GM04503 (cell line): Measurements from ENCODE around the gene TP53AIP1.
"Not testable (repeated sequence)": the region's sequence is repeated elsewhere in the genome, so short reads cannot be mapped to it uniquely, and the experiment has no call there.

Experiments used
- DNase-seq: peaks from one replicate; pipeline ENCODE4 v3.0.0-alpha.2; 2012; ENCODE audit warnings: low read depth

TP53AIP1 gene

DNA sequence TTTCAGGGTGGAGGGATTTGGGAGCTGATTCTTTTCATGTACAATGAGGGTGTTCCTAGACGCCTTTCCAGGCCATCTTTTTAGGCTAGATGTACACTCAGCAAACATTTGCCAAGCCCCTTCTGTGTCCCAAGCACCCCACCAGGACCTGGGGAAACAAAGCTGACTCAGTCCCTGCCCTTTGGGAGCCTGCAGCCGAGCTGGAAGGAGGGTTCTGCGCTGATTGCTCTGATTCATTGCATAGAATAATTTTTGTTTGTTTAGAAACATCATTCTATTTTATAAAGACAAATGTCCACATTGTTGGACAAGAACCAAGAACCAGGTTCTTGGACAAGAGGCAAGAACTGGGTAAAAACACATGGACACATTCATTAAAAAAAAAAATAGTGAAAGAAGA, 16.7 kb downstream of the TP53AIP1 start:
- DNase-seq, result no peak

DNA sequence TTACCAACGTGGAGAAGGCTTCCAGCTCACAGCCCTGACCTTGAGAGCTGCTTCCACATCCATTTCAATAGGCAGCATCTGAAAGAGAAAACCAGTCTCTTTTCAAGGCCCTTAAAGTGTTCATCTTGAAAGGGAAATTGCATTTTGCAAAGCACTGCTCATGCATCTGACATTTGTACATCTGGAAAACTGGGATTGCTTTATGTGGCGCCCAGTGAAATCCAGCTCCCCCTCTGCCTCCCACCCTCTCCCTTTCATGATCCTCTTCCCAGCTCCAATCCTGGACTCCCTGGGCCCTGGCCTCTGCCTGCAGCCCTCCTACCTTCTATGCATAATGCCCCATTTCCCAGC, 17.4 kb downstream of the TP53AIP1 start:
- DNase-seq, result no peak

DNA sequence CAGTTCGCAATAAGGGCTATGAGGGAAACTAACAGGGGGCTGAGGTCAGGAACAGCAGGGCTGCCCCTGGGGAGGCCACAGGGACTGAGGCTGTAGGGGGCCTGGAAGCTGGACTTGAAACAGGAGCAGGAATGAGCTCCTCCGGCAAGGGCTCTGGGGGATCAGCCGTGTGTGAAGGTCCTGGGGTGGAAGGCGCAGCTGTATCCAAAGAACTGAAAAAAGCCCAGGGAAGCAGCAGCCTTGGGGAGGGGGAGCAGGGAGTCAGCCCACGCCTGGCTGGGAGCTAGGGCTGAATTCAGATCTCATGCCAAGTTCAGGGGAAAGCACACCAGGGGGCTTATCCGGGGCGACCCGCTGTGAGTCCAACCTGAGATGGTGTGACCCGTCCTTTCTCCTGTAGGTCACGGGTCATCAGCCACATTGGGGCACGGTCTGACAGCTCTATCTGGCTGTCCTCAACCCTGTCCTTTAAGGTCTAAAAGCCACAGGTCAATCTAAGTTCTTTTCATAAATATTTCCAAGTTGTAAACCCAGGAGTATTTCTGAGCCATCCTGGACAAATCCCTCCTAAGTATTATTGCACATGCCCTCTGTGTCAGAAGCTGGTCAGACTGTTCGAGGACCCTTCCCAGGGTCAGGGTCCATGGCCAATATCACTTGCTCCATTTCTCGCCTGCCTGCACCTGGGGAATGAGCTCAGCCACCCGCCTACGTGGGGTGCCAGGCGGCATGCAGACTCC, 18.0 kb downstream of the TP53AIP1 start:
- DNase-seq, result no peak

DNA sequence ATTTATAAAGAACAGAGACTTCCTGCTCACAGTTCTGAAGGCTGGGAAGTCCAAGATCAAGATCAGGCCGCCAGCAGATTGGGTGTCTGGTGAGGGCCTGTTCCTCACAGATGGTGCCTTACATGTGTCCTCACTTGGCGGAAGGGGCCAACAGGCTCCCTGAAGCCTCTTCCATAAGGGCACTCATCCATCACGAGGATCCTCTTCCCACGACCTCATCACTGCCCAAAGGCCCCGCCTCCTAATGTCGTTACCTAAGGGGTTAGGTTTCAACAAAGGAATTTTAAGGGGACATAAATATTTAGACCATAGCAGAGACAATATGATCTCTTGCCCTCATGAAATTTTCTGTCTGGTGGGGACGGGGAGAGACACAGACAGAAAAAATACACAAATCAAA, 18.6 kb downstream of the TP53AIP1 start:
- DNase-seq, result no peak

DNA sequence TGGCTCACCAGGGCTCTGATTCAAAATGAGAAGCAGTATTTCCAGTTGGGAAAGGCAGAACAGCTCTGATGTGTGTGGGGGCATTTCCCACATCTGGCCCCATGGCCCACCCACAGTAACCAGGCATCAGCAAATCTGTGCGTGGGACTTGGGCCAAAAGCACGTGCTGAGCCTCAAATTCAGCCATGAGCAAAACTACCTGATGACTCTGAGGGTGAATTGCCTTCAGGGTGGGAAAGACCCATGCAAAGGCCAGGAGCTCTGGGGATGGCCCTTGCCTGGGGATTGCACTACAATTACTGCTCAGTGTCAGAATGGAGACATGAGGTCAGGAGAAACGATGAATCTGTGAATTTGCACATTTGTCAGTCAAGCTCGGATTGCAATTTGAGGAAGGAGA, 20.9 kb downstream of the TP53AIP1 start:
- no peak for DNase-seq

DNA sequence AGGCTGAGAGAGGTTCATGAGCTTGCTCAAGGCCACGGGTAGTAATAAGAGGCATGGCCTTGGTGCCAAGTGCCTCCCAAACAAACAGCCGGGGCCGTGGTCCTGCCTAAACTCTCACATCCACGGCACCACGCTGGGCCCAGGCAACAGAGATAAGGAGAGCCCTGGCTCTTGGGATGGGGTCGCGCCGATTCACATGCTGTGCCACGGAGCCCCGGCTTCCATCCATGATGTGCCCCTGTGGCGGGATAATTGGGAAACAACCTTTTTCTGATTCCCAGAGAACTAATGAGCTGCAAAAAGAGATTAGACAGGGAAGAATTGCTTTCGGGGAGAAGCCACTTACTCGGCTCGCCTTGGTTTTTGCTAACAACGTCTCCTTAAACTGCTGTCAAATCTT, 22.0 kb downstream of the TP53AIP1 start:
- no peak for DNase-seq

DNA sequence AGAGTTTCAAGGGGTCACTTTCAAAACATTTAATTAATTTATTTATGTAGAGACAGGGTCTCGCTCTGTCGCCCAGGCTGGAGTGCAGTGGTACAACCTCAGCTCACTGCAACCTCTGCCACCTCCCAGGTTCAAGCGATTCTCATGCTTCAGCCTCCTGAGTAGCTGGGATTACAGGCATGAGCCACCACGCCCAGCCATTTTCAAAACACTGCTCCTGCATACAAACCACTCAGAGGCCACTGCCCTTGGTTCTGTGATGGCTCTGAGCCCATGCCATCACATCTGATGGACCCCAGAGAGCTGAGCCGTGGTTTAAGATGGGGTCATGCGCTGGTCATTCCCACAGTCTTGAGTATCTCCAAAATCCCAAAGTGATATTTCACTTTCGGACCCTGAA, 23.0 kb downstream of the TP53AIP1 start:
- not testable (repeated sequence) for DNase-seq

DNA sequence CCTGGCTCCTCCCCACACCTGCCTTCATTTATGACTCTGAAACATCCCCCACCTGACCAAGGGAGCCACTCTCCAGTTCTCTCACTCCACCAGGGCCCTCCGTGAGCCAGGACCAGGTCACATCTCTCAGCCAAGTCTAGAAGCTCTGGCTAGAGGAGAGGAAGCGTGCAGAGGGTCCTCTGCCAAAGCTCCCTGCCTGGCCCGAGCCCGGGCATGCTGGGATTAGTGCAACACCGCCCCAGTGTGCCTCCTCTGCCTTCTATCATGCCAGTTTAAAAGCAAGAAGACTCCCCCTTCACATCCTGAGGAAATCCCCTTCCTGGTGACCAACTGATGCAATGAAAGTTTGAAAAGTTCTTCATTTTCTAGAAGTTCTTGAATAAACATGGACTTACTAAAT, 23.5 kb downstream of the TP53AIP1 start:
- no peak for DNase-seq

DNA sequence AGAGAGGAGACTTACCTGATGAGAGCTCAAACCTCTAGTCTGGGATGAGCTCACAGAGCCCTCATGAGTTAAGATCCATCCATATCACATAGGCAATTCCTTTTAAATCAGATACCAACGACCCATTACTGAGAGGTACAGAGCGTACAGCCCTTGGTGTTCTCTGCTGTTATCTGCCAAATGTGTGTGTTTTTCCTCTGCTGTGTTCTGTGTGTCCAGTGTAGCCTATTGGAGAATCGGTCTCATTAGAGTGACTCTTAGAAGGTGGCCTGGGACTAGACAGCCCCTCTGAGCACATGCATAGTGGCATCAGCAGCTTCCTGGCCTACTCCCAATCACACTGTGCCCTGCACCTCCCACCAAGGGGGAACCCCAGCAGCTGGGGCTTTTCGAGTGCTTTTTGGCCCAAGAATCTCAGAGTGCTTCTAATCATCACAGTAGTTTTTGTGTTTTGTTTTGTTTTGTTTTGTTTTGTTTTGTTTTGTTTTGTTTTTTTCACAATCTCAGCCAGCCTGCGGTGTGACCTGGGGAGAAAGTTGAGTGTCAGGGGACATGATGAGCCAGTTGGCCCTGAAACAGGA, 25.4 kb downstream of the TP53AIP1 start:
- no peak for DNase-seq

DNA sequence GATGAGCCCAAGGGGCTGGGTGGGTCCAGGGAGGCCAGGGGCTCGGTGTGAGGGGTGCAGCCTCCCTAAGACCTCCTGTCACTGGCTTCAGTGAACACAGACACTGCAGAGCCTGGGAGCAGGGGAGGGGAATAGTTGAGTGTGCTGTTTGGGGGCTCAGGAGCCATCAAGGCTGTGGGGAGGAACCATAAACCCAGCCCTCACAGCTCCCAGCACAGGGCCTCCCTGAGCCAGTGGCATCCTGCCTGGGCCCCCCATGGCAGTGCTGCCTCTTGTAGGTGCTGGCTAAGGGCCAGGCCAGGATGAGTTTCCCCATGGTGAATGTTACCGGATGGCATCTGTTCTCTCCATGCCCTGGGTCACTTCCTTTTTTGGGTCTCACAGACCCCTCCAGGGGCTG, 26.0 kb downstream of the TP53AIP1 start:
- DNase-seq, result no peak

DNA sequence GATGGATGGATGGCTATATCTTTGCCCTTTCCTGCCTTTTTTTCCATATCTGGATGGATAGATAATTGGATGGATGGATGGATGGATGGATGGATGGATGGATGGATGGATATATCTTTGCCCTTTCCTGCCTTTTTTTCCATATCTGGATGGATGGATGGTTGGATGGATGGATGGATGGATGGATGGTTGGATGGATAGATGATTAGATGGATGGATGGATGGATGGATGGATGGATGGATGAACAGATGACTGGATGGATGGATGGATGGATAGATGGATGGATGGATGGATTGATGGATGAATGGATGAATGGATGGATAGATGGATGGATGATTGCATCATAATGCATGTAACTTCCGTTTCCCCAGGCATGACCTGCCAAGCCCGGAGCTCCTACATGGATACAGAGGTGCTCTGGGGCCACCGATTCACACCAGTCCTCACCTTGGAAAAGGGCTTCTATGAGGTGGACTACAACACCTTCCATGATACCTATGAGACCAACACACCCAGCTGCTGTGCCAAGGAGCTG, 26.6 kb downstream of the TP53AIP1 start:
- DNase-seq, result no peak

DNA sequence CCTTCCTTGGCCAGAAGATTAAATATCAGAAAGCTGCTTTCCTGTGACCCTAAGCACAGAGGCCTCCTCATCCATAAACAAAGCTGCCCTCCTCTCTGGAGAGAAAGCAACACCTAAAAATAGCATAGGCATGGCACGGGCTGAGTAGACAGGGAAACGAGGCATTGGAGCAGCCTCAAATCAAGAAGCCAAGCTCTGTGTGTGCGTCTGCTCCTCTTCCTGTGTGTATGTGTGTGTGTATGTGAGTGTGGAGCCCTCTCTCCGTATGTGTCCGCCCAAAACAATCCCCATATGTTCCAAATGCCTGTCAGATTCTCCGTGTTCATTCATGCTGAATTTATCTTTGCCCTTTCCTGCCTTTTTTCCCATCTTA, 27.5 kb downstream of the TP53AIP1 start:
- no peak for DNase-seq

DNA sequence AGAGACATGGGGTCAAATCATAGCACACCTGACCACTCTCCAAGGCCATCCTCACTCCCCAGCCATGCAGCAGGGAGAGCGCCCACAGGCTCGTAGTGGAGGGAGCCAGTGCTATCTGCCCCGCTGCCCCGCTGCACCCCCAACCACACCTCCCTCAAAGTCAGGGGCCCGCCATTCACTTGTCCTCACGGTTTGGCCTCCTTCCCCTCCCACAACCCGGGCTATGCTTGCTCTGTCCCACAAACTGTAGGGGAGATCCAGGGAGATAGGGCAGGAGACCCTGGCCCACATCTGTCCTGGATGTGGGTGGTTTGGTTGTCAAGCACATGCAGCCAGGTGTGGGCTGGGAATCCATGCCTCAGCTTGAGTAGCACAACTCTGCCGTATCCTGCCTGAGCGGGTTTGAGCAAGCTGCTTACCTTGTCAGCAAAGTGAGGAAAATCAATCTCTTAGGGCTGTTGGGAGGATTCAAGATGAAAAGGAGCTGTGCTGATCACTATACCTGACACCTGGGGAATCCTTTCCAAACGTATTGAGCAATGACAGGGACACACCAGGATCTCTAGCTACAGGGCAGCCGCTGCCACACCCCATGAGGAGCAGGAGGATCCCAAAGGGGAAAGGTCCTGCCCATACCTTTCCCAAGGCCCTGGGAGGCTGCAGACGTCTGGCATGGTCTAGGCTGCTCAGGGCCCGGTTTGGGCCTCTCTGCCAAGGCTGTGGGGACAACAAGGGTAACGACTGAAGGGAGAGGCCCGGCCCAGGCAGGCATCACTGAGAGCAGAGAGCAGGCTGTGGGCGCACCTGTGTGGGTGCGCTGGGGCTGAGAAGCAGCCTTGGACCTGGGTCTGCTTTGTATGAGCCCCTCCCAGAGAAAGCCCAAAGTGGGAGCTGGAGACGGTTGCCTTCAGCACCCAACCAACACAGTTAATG, 28.2 kb downstream of the TP53AIP1 start:
- DNase-seq, result no peak

DNA sequence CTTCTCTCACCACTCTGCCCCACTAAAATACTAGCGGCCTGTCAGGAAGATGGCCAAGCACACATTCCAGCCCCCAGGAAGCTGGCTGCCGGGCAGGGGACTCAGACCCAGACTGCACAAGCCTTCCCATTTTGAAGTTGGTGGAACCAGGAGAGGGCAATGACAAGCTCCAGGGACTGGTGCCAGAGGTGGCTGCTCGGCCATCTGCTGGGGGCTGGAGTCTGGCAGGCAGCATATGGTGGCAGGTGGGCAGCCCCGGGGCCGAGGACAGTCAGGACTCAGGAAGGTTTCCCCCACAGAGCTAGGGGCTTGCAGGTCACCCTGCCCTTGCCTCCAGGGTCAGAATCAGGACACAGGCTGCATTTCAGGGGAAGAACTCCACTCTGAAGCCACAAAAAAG, 28.9 kb downstream of the TP53AIP1 start:
- no peak for DNase-seq

DNA sequence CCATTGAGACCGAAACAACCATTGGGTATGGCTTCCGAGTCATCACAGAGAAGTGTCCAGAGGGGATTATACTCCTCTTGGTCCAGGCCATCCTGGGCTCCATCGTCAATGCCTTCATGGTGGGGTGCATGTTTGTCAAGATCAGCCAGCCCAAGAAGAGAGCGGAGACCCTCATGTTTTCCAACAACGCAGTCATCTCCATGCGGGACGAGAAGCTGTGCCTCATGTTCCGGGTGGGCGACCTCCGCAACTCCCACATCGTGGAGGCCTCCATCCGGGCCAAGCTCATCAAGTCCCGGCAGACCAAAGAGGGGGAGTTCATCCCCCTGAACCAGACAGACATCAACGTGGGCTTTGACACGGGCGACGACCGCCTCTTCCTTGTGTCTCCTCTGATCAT, 31.0 kb downstream of the TP53AIP1 start:
- DNase-seq, result no peak

DNA sequence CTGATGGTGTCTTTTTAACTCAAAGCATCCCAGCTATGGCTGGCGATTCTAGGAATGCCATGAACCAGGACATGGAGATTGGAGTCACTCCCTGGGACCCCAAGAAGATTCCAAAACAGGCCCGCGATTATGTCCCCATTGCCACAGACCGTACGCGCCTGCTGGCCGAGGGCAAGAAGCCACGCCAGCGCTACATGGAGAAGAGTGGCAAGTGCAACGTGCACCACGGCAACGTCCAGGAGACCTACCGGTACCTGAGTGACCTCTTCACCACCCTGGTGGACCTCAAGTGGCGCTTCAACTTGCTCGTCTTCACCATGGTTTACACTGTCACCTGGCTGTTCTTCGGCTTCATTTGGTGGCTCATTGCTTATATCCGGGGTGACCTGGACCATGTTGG, 31.4 kb downstream of the TP53AIP1 start:
- no peak for DNase-seq

DNA sequence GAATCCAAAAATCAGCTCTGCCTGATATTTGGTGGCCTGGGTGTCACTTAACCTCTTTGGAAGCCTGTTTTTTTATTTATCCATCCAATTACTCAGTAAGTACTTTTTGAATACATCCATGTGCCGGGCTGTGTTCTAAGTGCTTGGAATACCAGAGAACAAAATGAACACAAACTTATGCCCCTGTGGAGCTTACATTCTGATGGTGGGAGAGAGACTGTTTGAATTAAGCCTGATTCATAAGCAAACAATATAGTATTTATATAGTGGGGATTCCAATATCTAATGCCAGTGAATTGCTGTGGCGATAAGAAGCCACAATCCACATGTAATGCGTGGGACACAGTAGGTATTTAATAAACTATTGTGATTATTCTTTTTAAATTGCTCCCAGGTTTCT, 32.1 kb downstream of the TP53AIP1 start:
- no peak for DNase-seq

DNA sequence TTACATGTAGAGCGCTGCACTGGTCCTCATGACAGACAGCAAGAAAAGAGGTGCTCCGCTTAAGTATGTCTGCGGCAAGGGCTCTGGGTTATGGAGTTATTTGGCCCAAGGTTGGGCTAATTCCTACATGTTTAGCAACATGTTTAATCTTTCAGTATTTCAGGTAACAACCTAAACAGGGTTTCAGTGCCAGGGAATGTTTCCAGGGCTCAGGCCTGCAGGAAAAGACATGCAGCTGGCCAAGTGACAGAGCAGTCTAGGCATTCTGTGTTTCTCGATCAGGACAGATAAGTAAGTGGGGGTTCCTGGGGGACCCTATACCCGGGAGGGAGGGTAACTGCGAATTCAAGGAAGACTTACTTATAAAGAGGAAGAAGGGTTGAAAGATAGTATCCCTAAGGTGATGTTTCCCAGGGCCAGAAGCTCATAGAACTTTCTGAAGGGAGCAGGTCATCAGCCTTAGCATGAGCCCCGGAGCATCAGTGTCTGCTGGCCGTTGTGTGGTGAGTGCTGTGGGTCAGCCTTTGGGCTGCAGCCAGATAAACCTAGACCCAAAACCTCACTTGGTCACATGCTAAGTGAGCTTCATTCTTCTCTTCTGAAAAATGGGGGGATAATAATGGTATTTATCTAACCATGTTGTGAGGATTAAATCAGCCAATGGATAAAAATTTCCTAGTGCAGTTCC, 33.1 kb downstream of the TP53AIP1 start:
- DNase-seq, result no peak

DNA sequence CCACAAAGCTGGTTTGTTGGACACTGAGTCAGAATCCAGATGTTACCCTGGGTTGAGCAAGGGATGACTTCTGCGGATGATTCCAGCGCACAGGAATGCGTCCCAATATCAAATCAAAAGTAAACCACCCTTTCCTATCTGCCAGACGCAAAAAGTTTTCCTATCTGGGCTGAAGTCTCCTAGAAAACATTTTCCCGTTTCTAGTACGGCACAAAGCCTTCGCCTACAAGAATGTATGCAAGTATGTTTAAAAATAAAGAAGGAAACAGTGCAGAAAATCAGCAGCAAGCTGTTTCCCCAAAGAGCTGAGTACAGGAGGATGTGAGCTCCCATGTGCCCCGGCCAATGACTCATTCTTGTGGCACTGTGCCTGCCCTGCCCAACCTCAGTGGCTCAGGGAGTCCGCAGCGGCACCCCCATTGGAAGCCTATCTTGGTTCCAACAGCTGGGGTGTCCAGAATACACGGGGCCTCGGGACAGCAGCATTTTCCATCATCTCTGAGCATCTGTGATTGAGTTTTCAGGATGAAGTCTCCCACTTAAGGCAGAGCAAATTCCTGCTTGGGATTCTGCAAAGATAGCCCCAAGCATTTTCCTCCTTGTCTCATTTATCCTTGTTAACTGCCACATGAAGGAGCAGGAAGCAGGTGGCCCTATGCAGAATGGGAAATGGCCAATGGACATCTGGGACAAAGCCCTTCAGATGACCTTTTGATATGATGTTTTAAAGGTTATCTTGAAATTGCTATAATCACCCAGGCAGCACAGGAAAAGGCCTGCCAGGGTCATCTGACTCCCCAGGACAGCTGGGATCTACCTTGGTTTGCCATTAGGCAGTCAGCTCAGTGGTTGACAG, 34.1 kb downstream of the TP53AIP1 start:
- peak; percentile 37 for DNase-seq

DNA sequence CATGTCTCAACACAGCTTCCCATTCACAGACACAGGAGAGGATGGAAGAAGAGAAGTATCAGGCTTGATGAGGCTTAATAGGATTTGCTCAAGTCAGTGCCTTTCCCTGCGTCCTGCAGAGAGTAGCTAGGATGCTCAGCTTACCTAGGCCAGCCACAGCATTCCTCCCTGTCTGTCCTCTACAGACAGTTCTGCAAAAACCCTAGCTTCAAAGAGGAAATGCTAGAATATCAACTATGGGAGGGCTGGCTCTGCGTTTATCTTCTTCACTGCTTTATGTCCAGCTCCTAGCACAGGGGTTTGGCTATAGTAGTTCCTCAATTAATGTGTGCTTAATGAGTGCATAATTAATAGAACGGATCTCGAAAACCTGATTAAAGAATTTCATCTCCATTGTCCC, 35.1 kb downstream of the TP53AIP1 start:
- DNase-seq, result no peak
